Endothelial cell of umbilical vein (primary cell): ENCODE measurements around the gene ARHGEF17. TPM values are rescaled to one million over a fixed set of nuclear protein-coding genes. Genes with fewer than 3 reads are reported as not detected.

Experiments used
- BruUV-seq: library from RNA; stranded (reverse); fragments of 400-500 nt; replicated peaks from 2 replicates; lab custom pipeline; 2021; lab: Mats Ljungman, UMichigan
- CTCF ChIA-PET: fragments of 300-600, 350-600 bp; sonication (Branson Sonifier 250); formaldehyde crosslinking; loops from one replicate; lab custom pipeline; 2021; ENCODE audit warnings: antibody characterized with exemption, inconsistent platforms; lab: Charles Lee
- POLR2A ChIA-PET: fragments of 300-600, 350-600 bp; sonication (Branson Sonifier 250); formaldehyde crosslinking; loops from one replicate; lab custom pipeline; 2021; ENCODE audit warnings: antibody characterized with exemption, inconsistent platforms; lab: Charles Lee
- DNase-seq: peaks from one replicate; pipeline ENCODE4 v3.0.0-alpha.2; 2011; ENCODE audit warnings: low read depth, low spot score
- FAIRE-seq: peaks from 2 replicates; lab custom pipeline; 2011; peaks lifted over from hg19 to GRCh38; lab: Jason Lieb, UNC
- H2AFZ ChIP-seq: 2 replicates; pipeline ENCODE4 v1.6.0; 2012; ENCODE audit warnings: low read depth, low read length, control low read depth, inconsistent platforms
- H3K27ac ChIP-seq: 2 replicates; pipeline ENCODE4 v1.5.1; 2011; ENCODE audit warnings: low read depth, mild to moderate bottlenecking, control low read depth, low read length, moderate library complexity; ENCODE audit not compliant: insufficient read depth
- H3K27me3 ChIP-seq, 2 experiments: 2 replicates each; pipeline versions ENCODE4 v1.6.0 to v1.6.1; 2011; ENCODE audit warnings: low read length in 2 of 2, mixed read lengths in 1 of 2; ENCODE audit not compliant: control insufficient read depth in 2 of 2, insufficient read depth in 2 of 2
- H3K36me3 ChIP-seq, 2 experiments: 2 replicates in 1 of 2; 3 replicates in 1 of 2; pipeline ENCODE4 v1.5.1; 2011; ENCODE audit warnings: low read length in 2 of 2, mild to moderate bottlenecking in 1 of 2, moderate library complexity in 1 of 2; ENCODE audit not compliant: control insufficient read depth in 2 of 2, insufficient read depth in 2 of 2; ENCODE audit errors: extremely low read depth in 1 of 2
- H3K4me1 ChIP-seq: 3 replicates; pipeline ENCODE4 v1.5.1; 2011; ENCODE audit warnings: mild to moderate bottlenecking, low read length; ENCODE audit not compliant: control insufficient read depth, insufficient read depth; ENCODE audit errors: extremely low read depth
- H3K4me2 ChIP-seq: 2 replicates; pipeline ENCODE4 v1.6.1; 2011; ENCODE audit warnings: low read length, control low read depth, mixed read lengths; ENCODE audit not compliant: insufficient read depth
- H3K4me3 ChIP-seq, 3 experiments: fragments of 200-600 bp in 1 of 3; sonication (generic), shearing (Covaris generic) in 1 of 3; replicated peaks in 1 of 3; 2 replicates each; pipeline ENCODE4 v1.5.1; 2011 to 2016; ENCODE audit warnings: control low read depth in 3 of 3, low read length in 3 of 3, mild to moderate bottlenecking in 2 of 3, inconsistent platforms in 1 of 3, low read depth in 1 of 3, moderate library complexity in 1 of 3; ENCODE audit not compliant: insufficient read depth in 1 of 3
- H3K79me2 ChIP-seq: 2 replicates; pipeline ENCODE4 v1.6.0; 2012; ENCODE audit warnings: low read length, inconsistent platforms; ENCODE audit not compliant: control insufficient read depth, insufficient read depth
- H3K9ac ChIP-seq: replicated peaks from 2 replicates; pipeline ENCODE3; 2011; ENCODE audit warnings: low read length, control low read depth; ENCODE audit not compliant: insufficient read depth; ENCODE audit errors: extremely low read depth
- H3K9me1 ChIP-seq: replicated peaks from 3 replicates; pipeline ENCODE4 v1.6.0; 2011; ENCODE audit warnings: mild to moderate bottlenecking, low read length; ENCODE audit not compliant: control insufficient read depth, insufficient read depth; ENCODE audit errors: extremely low read depth
- H3K9me3 ChIP-seq: replicated peaks from 2 replicates; pipeline ENCODE4 v1.5.1; 2012; ENCODE audit warnings: low read length, inconsistent platforms; ENCODE audit not compliant: control insufficient read depth, insufficient read depth
- H4K20me1 ChIP-seq: replicated peaks from 2 replicates; pipeline ENCODE3; 2011; ENCODE audit warnings: mild to moderate bottlenecking, low read length; ENCODE audit not compliant: control insufficient read depth, insufficient read depth; ENCODE audit errors: extremely low read depth
- CTCF ChIP-seq, 2 donors: IDR thresholded peaks; 1 replicate in 1 of 2; 2 replicates in 1 of 2; pipeline ENCODE4 v1.5.1; 2011; ENCODE audit warnings: low read length in 2 of 2, mild to moderate bottlenecking in 2 of 2, moderate library complexity in 2 of 2, control low read depth in 1 of 2, inconsistent platforms in 1 of 2, low read depth in 1 of 2; ENCODE audit not compliant: insufficient read depth in 1 of 2; ENCODE audit errors: extremely low read depth in 1 of 2
- EZH2 ChIP-seq: IDR thresholded peaks from 2 replicates; pipeline ENCODE4 v1.6.1; 2012; ENCODE audit warnings: borderline replicate concordance, low read depth, mild to moderate bottlenecking, moderate library complexity, low read length, inconsistent platforms; ENCODE audit not compliant: severe bottlenecking
- FOS ChIP-seq: IDR thresholded peaks from 2 replicates; pipeline ENCODE4 v1.6.1; 2011; ENCODE audit warnings: mild to moderate bottlenecking, low read length, moderate library complexity, borderline replicate concordance; ENCODE audit not compliant: insufficient read depth
- GATA2 ChIP-seq: IDR thresholded peaks from 2 replicates; pipeline ENCODE4 v1.7.0; 2011; ENCODE audit warnings: low read depth, mild to moderate bottlenecking, moderate library complexity, mixed read lengths, low read length; ENCODE audit not compliant: insufficient read length, insufficient read depth
- JUN ChIP-seq: IDR thresholded peaks from 2 replicates; pipeline ENCODE4 v1.6.1; 2011; ENCODE audit warnings: borderline replicate concordance, low read depth; ENCODE audit not compliant: insufficient read length, insufficient read depth
- MYC ChIP-seq: IDR thresholded peaks from one replicate; pipeline ENCODE4 v1.6.1; 2011; ENCODE audit warnings: mild to moderate bottlenecking, low read depth, low read length
- POLR2A ChIP-seq: IDR thresholded peaks from 2 replicates; pipeline ENCODE4 v1.6.1; 2012; ENCODE audit warnings: low read depth, mild to moderate bottlenecking, control low read depth, low read length
- POLR2AphosphoS5 ChIP-seq: IDR thresholded peaks from 2 replicates; pipeline ENCODE4 v1.6.1; 2012; ENCODE audit warnings: low read depth, mild to moderate bottlenecking, control low read depth, low read length, moderate library complexity; ENCODE audit not compliant: insufficient read depth
- dilution Hi-C: fragments of 300-500 bp; cut with MboI; formaldehyde crosslinking; loops from one replicate; pipeline ENCODE4 v1.15.0; 2019; ENCODE audit warnings: low sequenced_read_pairs; ENCODE audit not compliant: extremely low pct_ligation_motif_present
- intact Hi-C: fragments of 100-400 bp; cut with micrococcal nuclease; formaldehyde crosslinking; loops from one replicate; pipeline ENCODE4 v1.10.0; 2022
- polyA plus RNA-seq, 4 experiments: library from polyadenylated mRNA; depleted of rRNA in 3 of 4; stranded (reverse) in 3 of 4; unstranded in 1 of 4; fragments of >200 nt; gene quantifications; 2 replicates each; pipeline versions ENCODE4 v1.2.1 to v1.2.3, GENCODE V29; 2011 to 2012; ENCODE audit warnings: missing spikeins in 1 of 4
- total RNA-seq: library from RNA; stranded (reverse); gene quantifications from 2 replicates; pipeline ENCODE4 v1.2.3, GENCODE V29; 2021
- TF ChIP-seq, protein P1 (sequence below): IDR thresholded peaks from 2 replicates; pipeline ENCODE4 v1.6.1; 2011; ENCODE audit not compliant: insufficient read depth, insufficient read length

The ARHGEF17 gene
- total and polyA plus RNA-seq, 2 donors (not counting 3 experiments of a cell fraction or from before 2014, with no cell fraction given), result 74.9 to 89.9 TPM

DNA sequence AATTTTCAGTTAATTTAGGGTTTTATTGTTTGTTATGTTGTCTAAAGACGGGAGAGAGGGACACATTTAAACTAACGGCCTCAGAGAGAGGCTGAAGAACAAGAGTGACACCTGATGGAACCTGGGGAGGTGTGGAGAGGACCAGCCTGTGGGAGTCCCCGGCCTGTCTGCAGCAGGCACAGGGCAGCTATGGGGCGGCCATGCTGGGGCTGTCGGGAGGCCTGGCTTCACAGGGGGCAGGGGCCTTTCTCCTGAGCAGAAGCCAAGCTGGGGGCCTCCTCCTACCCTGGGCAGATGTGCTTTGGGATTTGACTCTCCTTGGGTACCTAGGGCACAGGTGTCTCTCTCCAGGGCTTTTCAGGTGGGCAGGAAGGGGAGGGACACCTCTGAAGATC lies 90.1 kb downstream of the ARHGEF17 start:
- dilution Hi-C loops, result no loop called here

More for the DNA sequence above, 90.1 kb downstream of the ARHGEF17 start:
- DNase-seq (no peak), FAIRE-seq (no peak)
- H3K4me2 ChIP-seq, result no peak overlapping the region
- no peaks in the 10 kb centered on the region for H3K79me2 ChIP-seq
- ChIA-PET CTCF (interaction anchor here (2.2 to 6.2 kb wide), 3 partner anchors 47 to 263 kb away, joined by 6 to 253 read pairs (median 10); no protein-coding TSS in a partner anchor), POLR2A (no interaction called here)
- H3K36me3 ChIP-seq, result peaks cover 2 to 9% of the 10 kb centered on the region in 2 experiments
- H3K9me1 ChIP-seq, result no peaks in the 10 kb centered on the region
- H3K27me3 ChIP-seq, result no peaks in the 10 kb centered on the region
- no peak overlapping the region for H3K9ac ChIP-seq
- H4K20me1 ChIP-seq, result no peaks in the 10 kb centered on the region
- intact Hi-C loops, result no loop called here
- BruUV-seq, result no TSS peak
- TF ChIP-seq GATA2 (no peak), POLR2AphosphoS5 (no peak), MYC (no peak), JUN (no peak), EZH2 (no peak), POLR2A (no peak), FOS (no peak), CTCF (IDR thresholded peaks at IDR 0.05; ENCODE audit: extremely low read depth in 1 of 2, insufficient read depth in 1 of 2, low read depth in 1 of 2, low read length in 2 of 2) (no peak)
- TF ChIP-seq, protein P1, sequence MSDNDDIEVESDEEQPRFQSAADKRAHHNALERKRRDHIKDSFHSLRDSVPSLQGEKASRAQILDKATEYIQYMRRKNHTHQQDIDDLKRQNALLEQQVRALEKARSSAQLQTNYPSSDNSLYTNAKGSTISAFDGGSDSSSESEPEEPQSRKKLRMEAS, result no peak
- no peaks in the 10 kb centered on the region for H3K9me3 ChIP-seq
- H3K4me3 ChIP-seq, result no peak overlapping the region
- peaks cover 12% of the 10 kb centered on the region for H3K4me1 ChIP-seq
- H3K27ac ChIP-seq, result no peak overlapping the region
- no peak overlapping the region for H2AFZ ChIP-seq
